Panc1 (cell line): Measurements from ENCODE around the gene NKD1.

Experiments
- POLR2AphosphoS5 ChIP-seq: IDR thresholded peaks from 2 replicates; pipeline ENCODE4 v1.6.1; 2012; ENCODE audit warnings: mild to moderate bottlenecking, low read depth, low read length, moderate library complexity
- TCF7L2 ChIP-seq: IDR thresholded peaks from 2 replicates; pipeline ENCODE4 v1.6.1; 2011; ENCODE audit warnings: mild to moderate bottlenecking, low read depth, low read length, inconsistent platforms
- TF ChIP-seq, protein P1 (sequence below): fragments of 450-650 bp; IDR thresholded peaks from 2 replicates; pipeline ENCODE4 v1.5.1; 2017; ENCODE audit warnings: mild to moderate bottlenecking

DNA sequence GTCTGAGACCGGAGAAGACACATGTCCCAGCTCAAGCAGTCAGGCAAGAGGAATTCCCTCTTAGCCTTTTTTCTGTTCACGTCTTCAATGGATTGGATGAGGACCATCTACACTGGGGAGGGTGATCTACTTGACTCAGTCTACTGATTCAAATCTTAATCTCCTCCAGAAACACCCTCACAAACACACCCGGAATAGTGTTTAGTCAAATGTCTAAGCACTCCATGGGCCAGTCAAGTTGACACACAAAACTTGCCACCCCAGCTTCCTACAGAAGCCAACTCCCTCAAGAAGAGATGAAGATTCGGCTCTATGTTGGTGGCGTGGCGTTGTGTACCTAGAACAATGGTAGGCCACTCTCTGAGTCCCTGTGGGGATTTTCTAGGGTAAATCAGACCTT is 22.5 kb upstream of the NKD1 start:
- TF ChIP-seq, protein P1, sequence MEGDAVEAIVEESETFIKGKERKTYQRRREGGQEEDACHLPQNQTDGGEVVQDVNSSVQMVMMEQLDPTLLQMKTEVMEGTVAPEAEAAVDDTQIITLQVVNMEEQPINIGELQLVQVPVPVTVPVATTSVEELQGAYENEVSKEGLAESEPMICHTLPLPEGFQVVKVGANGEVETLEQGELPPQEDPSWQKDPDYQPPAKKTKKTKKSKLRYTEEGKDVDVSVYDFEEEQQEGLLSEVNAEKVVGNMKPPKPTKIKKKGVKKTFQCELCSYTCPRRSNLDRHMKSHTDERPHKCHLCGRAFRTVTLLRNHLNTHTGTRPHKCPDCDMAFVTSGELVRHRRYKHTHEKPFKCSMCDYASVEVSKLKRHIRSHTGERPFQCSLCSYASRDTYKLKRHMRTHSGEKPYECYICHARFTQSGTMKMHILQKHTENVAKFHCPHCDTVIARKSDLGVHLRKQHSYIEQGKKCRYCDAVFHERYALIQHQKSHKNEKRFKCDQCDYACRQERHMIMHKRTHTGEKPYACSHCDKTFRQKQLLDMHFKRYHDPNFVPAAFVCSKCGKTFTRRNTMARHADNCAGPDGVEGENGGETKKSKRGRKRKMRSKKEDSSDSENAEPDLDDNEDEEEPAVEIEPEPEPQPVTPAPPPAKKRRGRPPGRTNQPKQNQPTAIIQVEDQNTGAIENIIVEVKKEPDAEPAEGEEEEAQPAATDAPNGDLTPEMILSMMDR, result no peak
- TF ChIP-seq POLR2AphosphoS5 (no peak), TCF7L2 (no peak)
